Stimulated activated naive CD8-positive, alpha-beta T cell treated with anti-CD3 and anti-CD28 coated beads, Interleukin-15, amount 100 ng/mL, for 72 hours (primary cell): ENCODE measurements around the gene THAP3.

Experiments used
- ATAC-seq: fragments of 150-1000 bp; cut with Tn5 transposase; 2 replicates; pipeline ENCODE4 v1.10.0; 2021; ENCODE audit warnings: mild to moderate bottlenecking, moderate library complexity
- DNase-seq, 2 donors: peaks; one replicate each; pipeline ENCODE4 v3.0.0; 2021 to 2022
- H3K27ac Mint-ChIP-seq, 2 donors: one replicate each; pipeline ENCODE4 v1.8.0; 2022; ENCODE audit warnings: mild to moderate bottlenecking in 2 of 2, mixed read lengths in 2 of 2, moderate library complexity in 2 of 2
- H3K27me3 Mint-ChIP-seq: one replicate; pipeline ENCODE4 v1.8.0; 2022; ENCODE audit warnings: mixed read lengths
- H3K4me1 Mint-ChIP-seq: one replicate; pipeline ENCODE4 v1.8.0; 2022; ENCODE audit warnings: mild to moderate bottlenecking, mixed read lengths
- H3K4me3 Mint-ChIP-seq, 2 donors: one replicate each; pipeline ENCODE4 v1.8.0; 2022; ENCODE audit warnings: mild to moderate bottlenecking in 2 of 2, mixed read lengths in 2 of 2, moderate library complexity in 1 of 2
- H3K9me3 Mint-ChIP-seq, 2 donors: one replicate each; pipeline ENCODE4 v1.8.0; 2022; ENCODE audit warnings: mixed read lengths in 2 of 2

Gene THAP3, protein sequence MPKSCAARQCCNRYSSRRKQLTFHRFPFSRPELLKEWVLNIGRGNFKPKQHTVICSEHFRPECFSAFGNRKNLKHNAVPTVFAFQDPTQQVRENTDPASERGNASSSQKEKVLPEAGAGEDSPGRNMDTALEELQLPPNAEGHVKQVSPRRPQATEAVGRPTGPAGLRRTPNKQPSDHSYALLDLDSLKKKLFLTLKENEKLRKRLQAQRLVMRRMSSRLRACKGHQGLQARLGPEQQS

GRCh38 chr1:6624710-6625583 lies at the start of gene THAP3:
Gene THAP3 (plus strand): TSS chr1:6624868. CDS start chr1:6625219, 351 bp downstream.
- H3K27me3 Mint-ChIP-seq = no peaks in the 10 kb centered on the region
- H3K27ac Mint-ChIP-seq = peak within 1 kb of the TSS; percentile 96
- peaks cover 30% of the 10 kb centered on the region for H3K4me1 Mint-ChIP-seq
- no peaks in the 10 kb centered on the region for H3K9me3 Mint-ChIP-seq
- ATAC-seq (peak; percentile 96), DNase-seq (peak; percentile 84 to 87)
- H3K4me3 Mint-ChIP-seq = peak within 1 kb of the TSS; percentile 90 to 91

GRCh38 chr1:6577831-6578525 lies 46.7 kb upstream of the THAP3 start:
- DNase-seq (no peak), ATAC-seq (no peak)
- Mint-ChIP-seq H3K4me3 (no peak overlapping the region), H3K9me3 (no peaks in the 10 kb centered on the region), H3K27me3 (peaks cover 2% of the 10 kb centered on the region), H3K4me1 (peaks cover 41% of the 10 kb centered on the region), H3K27ac (no peak overlapping the region)

GRCh38 chr1:6578624-6579373 lies 45.9 kb upstream of the THAP3 start:
- DNase-seq (no peak), ATAC-seq (no peak)
- Mint-ChIP-seq H3K4me1 (peaks cover 40% of the 10 kb centered on the region), H3K27me3 (no peaks in the 10 kb centered on the region), H3K9me3 (no peaks in the 10 kb centered on the region), H3K27ac (no peak overlapping the region), H3K4me3 (peak overlapping the region in 1 of 2 donors; percentile 96)

DNA sequence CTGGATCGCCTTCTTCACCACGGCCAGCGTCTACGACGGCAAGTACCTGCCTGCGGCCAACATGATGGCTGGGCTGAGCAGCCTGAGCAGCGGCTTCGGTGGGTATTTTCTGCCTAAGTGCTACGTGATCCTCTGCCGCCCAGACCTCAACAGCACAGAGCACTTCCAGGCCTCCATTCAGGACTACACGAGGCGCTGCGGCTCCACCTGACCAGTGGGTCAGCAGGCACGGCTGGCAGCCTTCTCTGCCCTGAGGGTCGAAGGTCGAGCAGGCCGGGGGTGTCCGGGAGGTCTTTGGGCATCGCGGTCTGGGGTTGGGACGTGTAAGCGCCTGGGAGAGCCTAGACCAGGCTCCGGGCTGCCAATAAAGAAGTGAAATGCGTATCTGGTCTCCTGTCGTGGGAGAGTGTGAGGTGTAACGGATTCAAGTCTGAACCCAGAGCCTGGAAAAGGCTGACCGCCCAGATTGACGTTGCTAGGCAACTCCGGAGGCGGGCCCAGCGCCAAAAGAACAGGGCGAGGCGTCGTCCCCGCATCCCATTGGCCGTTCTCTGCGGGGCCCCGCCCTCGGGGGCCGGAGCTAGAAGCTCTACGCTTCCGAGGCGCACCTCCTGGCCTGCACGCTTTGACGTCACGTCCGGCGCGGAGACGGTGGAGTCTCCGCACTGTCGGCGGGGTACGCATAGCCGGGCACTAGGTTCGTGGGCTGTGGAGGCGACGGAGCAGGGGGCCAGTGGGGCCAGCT lies 45.1 kb upstream of the THAP3 start, which contains the start of gene ZBTB48:
Gene ZBTB48, plus strand, starts transcription at position 621 of the 745 bp plus-strand sequence. CDS start 616 bp downstream, outside the sequence.
- Mint-ChIP-seq H3K27me3 (no peaks in the 10 kb centered on the region), H3K9me3 (no peaks in the 10 kb centered on the region), H3K27ac (peak within 1 kb of the TSS; percentile 95 to 98), H3K4me3 (peak within 1 kb of the TSS; percentile 96), H3K4me1 (peaks cover 44% of the 10 kb centered on the region)
- peak; percentile 93 to 97 for DNase-seq
- ATAC-seq = peak; percentile 99

GRCh38 chr1:6580119-6580592 lies 44.5 kb upstream of the THAP3 start:
- Mint-ChIP-seq H3K4me3 (peak overlapping the region; percentile 96), H3K4me1 (peaks cover 50% of the 10 kb centered on the region), H3K27ac (peak overlapping the region; percentile 95 to 98), H3K27me3 (no peaks in the 10 kb centered on the region), H3K9me3 (no peaks in the 10 kb centered on the region)
- ATAC-seq (peak; percentile 52), DNase-seq (no peak)

GRCh38 chr1:6580593-6581409 lies 43.9 kb upstream of the THAP3 start:
- ATAC-seq (no peak), DNase-seq (no peak)
- H3K27ac Mint-ChIP-seq = peak overlapping the region; percentile 84 to 98
- H3K27me3 Mint-ChIP-seq = no peaks in the 10 kb centered on the region
- no peaks in the 10 kb centered on the region for H3K9me3 Mint-ChIP-seq
- H3K4me1 Mint-ChIP-seq = peaks cover 52% of the 10 kb centered on the region
- peak overlapping the region; percentile 96 for H3K4me3 Mint-ChIP-seq

DNA sequence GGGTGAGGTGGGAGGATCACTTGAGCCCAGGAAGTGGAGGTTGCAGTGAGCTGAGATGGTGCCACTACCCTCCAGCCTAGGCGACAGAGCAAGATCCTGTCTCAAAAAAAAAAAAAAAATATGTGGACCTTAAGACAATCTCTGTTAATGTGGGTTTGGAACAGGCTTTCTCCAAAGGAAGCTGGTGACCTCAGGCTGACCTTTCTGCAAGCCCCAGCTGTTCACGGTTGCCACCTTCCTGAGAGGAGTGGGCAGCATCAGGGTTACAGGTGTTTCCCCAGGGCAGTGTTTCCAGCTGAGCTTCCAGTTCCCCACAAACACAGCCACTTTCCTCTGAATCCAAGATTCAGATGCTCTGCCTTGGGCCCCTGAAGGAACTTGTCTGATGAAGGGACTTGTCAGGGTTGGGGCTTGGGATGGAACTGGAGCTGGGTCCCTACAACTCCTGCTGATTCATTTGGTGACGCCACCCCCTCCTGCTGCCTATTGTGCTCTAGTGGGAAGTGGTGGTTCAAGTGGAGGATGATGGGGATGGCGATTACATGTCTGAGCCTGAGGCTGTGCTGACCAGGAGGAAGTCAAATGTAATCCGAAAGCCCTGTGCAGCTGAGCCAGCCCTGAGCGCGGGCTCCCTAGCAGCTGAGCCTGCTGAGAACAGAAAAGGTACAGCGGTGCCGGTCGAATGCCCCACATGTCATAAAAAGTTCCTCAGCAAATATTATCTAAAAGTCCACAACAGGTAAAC lies 42.9 kb upstream of the THAP3 start:
- Mint-ChIP-seq H3K27ac (no peak overlapping the region), H3K9me3 (no peaks in the 10 kb centered on the region), H3K27me3 (no peaks in the 10 kb centered on the region), H3K4me1 (peaks cover 55% of the 10 kb centered on the region), H3K4me3 (peak overlapping the region; percentile 96)
- no peak for DNase-seq
- no peak for ATAC-seq

GRCh38 chr1:6582370-6582769 lies 42.3 kb upstream of the THAP3 start:
- no peaks in the 10 kb centered on the region for H3K27me3 Mint-ChIP-seq
- ATAC-seq = no peak
- no peaks in the 10 kb centered on the region for H3K9me3 Mint-ChIP-seq
- DNase-seq = no peak
- peaks cover 61% of the 10 kb centered on the region for H3K4me1 Mint-ChIP-seq
- peak overlapping the region in 1 of 2 donors; percentile 76 for H3K27ac Mint-ChIP-seq
- H3K4me3 Mint-ChIP-seq = peak overlapping the region; percentile 62 to 96

DNA sequence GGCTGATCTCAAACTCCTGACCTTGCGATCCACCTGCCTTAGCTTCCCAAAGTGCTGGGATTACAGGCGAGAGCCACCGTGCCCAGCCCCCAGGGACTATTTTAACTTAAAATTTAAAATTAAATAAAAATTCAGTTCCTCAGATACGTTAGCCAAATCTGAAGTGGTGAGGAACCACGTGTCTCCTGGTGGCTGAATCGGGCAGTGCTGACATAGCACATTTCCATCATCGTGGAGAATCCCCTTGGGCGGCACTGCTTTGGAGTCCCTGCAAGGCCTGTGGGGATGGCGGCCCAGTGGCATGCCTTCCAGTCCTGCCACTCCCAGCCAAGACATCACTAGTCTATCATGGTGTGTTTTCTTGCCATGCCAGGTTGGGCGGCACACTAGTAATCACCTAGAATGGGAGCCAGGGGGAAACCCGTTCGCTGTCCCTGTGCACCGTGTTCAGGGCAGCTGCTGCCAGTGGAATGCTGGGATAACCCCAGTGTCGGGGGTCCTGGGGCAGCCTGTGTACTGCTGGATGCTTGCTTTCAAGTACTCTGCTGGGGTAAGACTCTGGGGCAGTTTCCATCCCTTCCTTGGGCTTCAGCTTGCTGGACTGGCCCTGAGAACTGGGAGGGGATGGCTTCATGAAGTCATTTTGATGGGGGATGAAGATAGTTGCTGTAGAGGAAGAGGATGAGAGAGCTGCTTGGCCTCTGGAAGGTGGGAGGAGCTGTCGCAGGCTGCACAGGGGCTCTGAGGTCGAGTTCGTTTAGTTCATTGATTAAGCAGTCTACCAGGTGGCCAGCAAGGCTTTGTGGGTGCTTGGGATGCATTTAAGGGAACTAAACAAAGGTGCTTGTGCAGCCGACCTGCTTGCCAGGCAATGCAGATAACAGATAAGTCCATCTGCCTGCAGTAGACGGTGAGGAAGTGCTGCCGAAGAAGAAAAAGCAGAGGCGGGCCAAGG lies 40.3 kb upstream of the THAP3 start:
- ATAC-seq = no peak

DNA sequence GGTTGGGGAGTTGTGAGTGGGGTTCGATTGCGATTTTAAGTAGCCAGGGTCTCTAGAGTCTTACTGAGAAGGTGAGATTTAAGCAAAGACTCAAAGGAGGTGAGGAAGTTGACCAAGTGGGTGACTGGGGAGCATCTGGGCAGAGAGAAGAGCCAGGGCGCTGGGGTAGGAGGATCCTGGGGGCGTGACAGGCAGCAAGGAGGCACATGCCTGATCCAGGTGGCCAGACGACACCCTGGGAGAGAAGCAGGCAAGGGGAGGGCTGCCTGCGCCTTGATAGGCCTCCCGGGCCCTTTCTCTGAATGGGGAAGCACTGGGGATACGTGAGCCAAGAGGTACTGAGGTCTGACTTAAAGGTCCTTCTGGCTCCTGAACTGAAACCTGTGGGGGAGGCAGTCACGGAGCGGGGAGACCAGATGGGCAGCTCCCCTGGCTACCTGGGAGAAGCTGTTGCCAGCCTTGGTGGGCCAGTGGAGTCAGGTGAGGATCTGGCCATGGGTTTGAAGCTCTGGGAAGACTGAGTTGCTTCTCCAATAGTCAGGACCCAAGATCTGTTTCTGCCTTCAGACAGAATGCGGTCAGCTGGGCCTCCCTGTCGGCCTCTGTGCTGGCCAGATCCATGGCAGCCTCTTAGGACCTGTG lies 39.5 kb upstream of the THAP3 start:
- Mint-ChIP-seq H3K9me3 (no peaks in the 10 kb centered on the region), H3K27ac (peak overlapping the region in 1 of 2 donors; percentile 23), H3K4me1 (peaks cover 65% of the 10 kb centered on the region), H3K27me3 (no peaks in the 10 kb centered on the region), H3K4me3 (no peak overlapping the region)
- ATAC-seq (no peak), DNase-seq (no peak)

More for the DNA sequence above, 40.3 kb upstream of the THAP3 start:
- no peaks in the 10 kb centered on the region for H3K27me3 Mint-ChIP-seq
- no peaks in the 10 kb centered on the region for H3K9me3 Mint-ChIP-seq
- peaks cover 70% of the 10 kb centered on the region for H3K4me1 Mint-ChIP-seq
- peak overlapping the region; percentile 23 to 34 for H3K27ac Mint-ChIP-seq
- no peak for DNase-seq
- no peak overlapping the region for H3K4me3 Mint-ChIP-seq

GRCh38 chr1:6585841-6586240 lies 38.8 kb upstream of the THAP3 start:
- DNase-seq (no peak), ATAC-seq (no peak)
- Mint-ChIP-seq H3K4me3 (no peak overlapping the region), H3K27ac (peak overlapping the region in 1 of 2 donors; percentile 50), H3K9me3 (no peaks in the 10 kb centered on the region), H3K27me3 (no peaks in the 10 kb centered on the region), H3K4me1 (peaks cover 64% of the 10 kb centered on the region)

DNA sequence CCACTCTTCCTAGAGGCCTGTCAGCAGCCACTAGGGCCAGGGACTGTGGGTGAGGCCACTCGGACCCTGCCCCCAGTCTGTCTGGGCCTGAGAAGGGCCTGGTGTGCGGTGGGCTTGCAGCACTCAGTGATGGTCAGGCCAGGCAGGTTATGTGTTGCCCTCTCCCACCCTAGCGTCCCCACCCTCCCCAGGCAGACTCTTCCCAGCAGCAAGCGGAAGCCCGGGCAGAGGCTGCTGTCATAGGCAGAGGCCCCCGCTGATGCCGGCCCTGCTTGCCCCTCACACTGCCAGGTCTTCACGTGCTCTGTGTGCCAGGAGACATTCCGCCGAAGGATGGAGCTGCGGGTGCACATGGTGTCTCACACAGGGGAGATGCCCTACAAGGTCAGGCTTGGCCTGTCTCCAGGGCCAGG lies 38.3 kb upstream of the THAP3 start:
- Mint-ChIP-seq H3K4me3 (no peak overlapping the region), H3K9me3 (no peaks in the 10 kb centered on the region), H3K27ac (no peak overlapping the region), H3K27me3 (no peaks in the 10 kb centered on the region), H3K4me1 (peaks cover 64% of the 10 kb centered on the region)
- peak; percentile 18 for ATAC-seq
- DNase-seq = no peak
